Measurements from ENCODE around the gene SSBP2. TPM values are rescaled to one million over a fixed set of nuclear protein-coding genes. Genes with fewer than 3 reads are reported as not detected.

Gene SSBP2
- total and polyA plus RNA-seq, 2 donors (not counting 3 experiments of a cell fraction or from before 2014, with no cell fraction given) = 9.6 to 11.5 TPM

GRCh38 chr5:81782811-81783210 lies 31.9 kb upstream of the SSBP2 start:
- Histone ChIP-seq H3K79me2 (ENCODE audit: control insufficient read depth, insufficient read depth, low read length) (no peaks in the 10 kb centered on the region), H3K27ac (ENCODE audit: insufficient read depth, low read depth, low read length) (no peak overlapping the region), H3K9ac (replicated peaks; ENCODE audit: extremely low read depth, insufficient read depth, low read length) (no peak overlapping the region), H3K36me3 (ENCODE audit: control insufficient read depth in 2 of 2, extremely low read depth in 1 of 2, insufficient read depth in 2 of 2, low read length in 2 of 2) (no peaks in the 10 kb centered on the region), H3K9me1 (replicated peaks; ENCODE audit: control insufficient read depth, extremely low read depth, insufficient read depth, low read length) (no peaks in the 10 kb centered on the region), H3K27me3 (ENCODE audit: control insufficient read depth in 2 of 2, insufficient read depth in 2 of 2, low read length in 2 of 2) (no peaks in the 10 kb centered on the region), H3K4me1 (ENCODE audit: control insufficient read depth, extremely low read depth, insufficient read depth, low read length) (peaks cover 11% of the 10 kb centered on the region), H4K20me1 (replicated peaks; ENCODE audit: control insufficient read depth, extremely low read depth, insufficient read depth, low read length) (no peaks in the 10 kb centered on the region), H2AFZ (ENCODE audit: low read depth, low read length) (no peak overlapping the region), H3K4me2 (ENCODE audit: insufficient read depth, low read length) (no peak overlapping the region), H3K9me3 (replicated peaks; ENCODE audit: control insufficient read depth, insufficient read depth, low read length) (no peaks in the 10 kb centered on the region), H3K4me3 (replicated peaks in 1 of 3; ENCODE audit: insufficient read depth in 1 of 3, low read depth in 1 of 3, low read length in 3 of 3) (no peak overlapping the region)
- dilution Hi-C loops (cut with MboI; ENCODE audit: extremely low pct_ligation_motif_present, low sequenced_read_pairs) = no loop called here
- TF ChIP-seq JUN (IDR thresholded peaks at IDR 0.05; ENCODE audit: borderline replicate concordance, insufficient read depth, insufficient read length, low read depth) (no peak), POLR2A (IDR thresholded peaks at IDR 0.05; ENCODE audit: low read depth, low read length) (no peak), FOS (IDR thresholded peaks at IDR 0.05; ENCODE audit: borderline replicate concordance, insufficient read depth, low read length) (no peak), GATA2 (IDR thresholded peaks at IDR 0.05; ENCODE audit: insufficient read depth, insufficient read length, low read depth, low read length) (no peak), MYC (IDR thresholded peaks at IDR 0.05; ENCODE audit: low read depth, low read length) (no peak), POLR2AphosphoS5 (IDR thresholded peaks at IDR 0.05; ENCODE audit: insufficient read depth, low read depth, low read length) (no peak), EZH2 (IDR thresholded peaks at IDR 0.05; ENCODE audit: borderline replicate concordance, low read depth, low read length, severe bottlenecking) (no peak), CTCF (IDR thresholded peaks at IDR 0.05; ENCODE audit: extremely low read depth in 1 of 2, insufficient read depth in 1 of 2, low read depth in 1 of 2, low read length in 2 of 2) (no peak), MAX (IDR thresholded peaks at IDR 0.05; ENCODE audit: insufficient read depth, insufficient read length) (no peak)
- POLR2A ChIA-PET = no interaction called here
- no TSS peak for BruUV-seq (replicated peaks)
- FAIRE-seq (no peak), DNase-seq (ENCODE audit: low read depth, low spot score) (no peak)
- CTCF ChIA-PET = interaction anchor here (1.2 kb wide), 1 partner anchor 69 kb away, joined by 3 read pairs; no protein-coding TSS in a partner anchor
- intact Hi-C loops (cut with micrococcal nuclease) = no loop called here
